Central memory CD8-positive, alpha-beta T cell (primary cell): Measurements from ENCODE around the gene KLHDC7B.
"Not testable (repeated sequence)": the region's sequence is repeated elsewhere in the genome, so short reads cannot be mapped to it uniquely, and the experiment has no call there.

ENCODE experiments used
- ATAC-seq: fragments of 150-1000 bp; cut with Tn5 transposase; replicated peaks from 2 replicates; pipeline ENCODE4 v1.10.0; 2022; ENCODE audit warnings: mild to moderate bottlenecking, moderate FRiP score, moderate number of reproducible peaks; ENCODE audit not compliant: poor library complexity, severe bottlenecking; ENCODE audit errors: extremely low read depth
- DNase-seq, 2 donors: peaks; one replicate each; pipeline ENCODE4 v3.0.0; 2021; ENCODE audit warnings: low spot score in 2 of 2
- H3K27ac Mint-ChIP-seq: one replicate; pipeline ENCODE4 v1.8.0; 2022; ENCODE audit warnings: low read depth, mild to moderate bottlenecking, moderate library complexity, mixed read lengths
- H3K27me3 Mint-ChIP-seq: one replicate; pipeline ENCODE4 v1.8.0; 2022; ENCODE audit warnings: mixed read lengths
- H3K36me3 Mint-ChIP-seq: one replicate; pipeline ENCODE4 v1.8.0; 2022; ENCODE audit warnings: mild to moderate bottlenecking, moderate library complexity, mixed read lengths; ENCODE audit not compliant: insufficient read depth
- H3K4me1 Mint-ChIP-seq: one replicate; pipeline ENCODE4 v1.8.0; 2022; ENCODE audit warnings: mixed read lengths
- H3K4me3 Mint-ChIP-seq: one replicate; pipeline ENCODE4 v1.8.0; 2022; ENCODE audit warnings: mild to moderate bottlenecking, moderate library complexity, mixed read lengths
- H3K9me3 Mint-ChIP-seq: one replicate; pipeline ENCODE4 v1.8.0; 2022; ENCODE audit warnings: mixed read lengths

KLHDC7B gene

DNA sequence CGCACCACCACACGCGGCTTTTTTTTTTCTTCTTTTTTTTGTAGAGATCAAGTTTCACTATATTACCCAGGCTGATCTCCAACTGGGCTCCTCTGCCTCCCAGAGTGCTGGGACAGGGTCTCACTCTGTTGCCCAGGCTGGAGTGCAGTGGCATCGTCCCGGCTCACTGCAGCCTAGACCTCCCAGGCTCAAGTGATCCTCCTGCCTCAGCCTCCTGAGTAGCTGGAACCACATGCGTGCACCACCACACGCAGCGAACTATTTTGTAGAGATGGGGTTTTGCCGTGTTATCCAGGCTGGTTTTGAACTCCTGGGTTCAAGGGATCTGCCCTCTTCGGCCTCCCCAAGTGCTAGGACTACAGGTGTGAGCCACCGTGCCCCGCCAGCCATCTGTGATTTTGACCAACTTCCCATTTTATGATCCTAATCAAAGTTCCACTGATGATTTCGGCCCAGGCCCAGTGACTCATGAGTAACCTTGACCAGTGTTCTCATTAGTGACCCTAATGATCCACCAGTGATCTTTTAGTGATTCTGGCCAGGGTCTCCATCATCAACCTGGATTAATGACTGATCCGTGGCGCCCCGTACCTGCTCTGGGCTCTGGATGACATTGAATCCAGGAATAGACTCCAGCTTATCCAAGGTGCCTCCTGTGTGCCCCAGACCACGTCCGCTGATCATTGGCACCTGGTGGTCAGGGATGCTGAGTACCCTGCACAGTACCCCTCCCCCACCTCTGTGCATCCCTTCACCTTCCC lies 17.6 kb upstream of the KLHDC7B start:
- Mint-ChIP-seq H3K27me3 (no peaks in the 10 kb centered on the region), H3K4me3 (peak overlapping the region; percentile 92), H3K36me3 (peaks cover 44% of the 10 kb centered on the region), H3K4me1 (peaks cover 55% of the 10 kb centered on the region), H3K27ac (peak overlapping the region; percentile 91), H3K9me3 (no peaks in the 10 kb centered on the region)
- DNase-seq (no peak), ATAC-seq (no peak)

- Mint-ChIP-seq H3K9me3 (no peaks in the 10 kb centered on the region), H3K4me3 (peak overlapping the region; percentile 92), H3K27me3 (no peaks in the 10 kb centered on the region), H3K4me1 (peaks cover 54% of the 10 kb centered on the region), H3K27ac (peak overlapping the region; percentile 29), H3K36me3 (peaks cover 37% of the 10 kb centered on the region)
- ATAC-seq: no peak
- no peak for DNase-seq
These were observed 16.9 kb upstream of the KLHDC7B start for GRCh38 chr22:50528682-50529415.

- Mint-ChIP-seq H3K36me3 (peaks cover 31% of the 10 kb centered on the region), H3K27me3 (no peaks in the 10 kb centered on the region), H3K4me3 (peak overlapping the region; percentile 92), H3K27ac (no peak overlapping the region), H3K4me1 (peaks cover 50% of the 10 kb centered on the region), H3K9me3 (no peaks in the 10 kb centered on the region)
- DNase-seq (no peak), ATAC-seq (no peak)
These were observed 16.2 kb upstream of the KLHDC7B start for GRCh38 chr22:50529416-50529896.

- Mint-ChIP-seq H3K36me3 (peaks cover 28% of the 10 kb centered on the region), H3K27ac (peak within 1 kb of the TSS; percentile 98), H3K27me3 (no peaks in the 10 kb centered on the region), H3K4me1 (peaks cover 44% of the 10 kb centered on the region), H3K4me3 (peak within 1 kb of the TSS; percentile 92), H3K9me3 (no peaks in the 10 kb centered on the region)
- ATAC-seq (no peak), DNase-seq (peak in 1 of 2 donors; percentile 32)
These were observed 15.7 kb upstream of the KLHDC7B start, which contains the start of gene TYMP for GRCh38 chr22:50529897-50530579. Gene TYMP, minus strand, starts transcription at chr22:50530012. Its CDS starts 303 bp downstream, at chr22:50529709.

GRCh38 chr22:50530580-50530876 lies 15.2 kb upstream of the KLHDC7B start:
- ATAC-seq (no peak), DNase-seq (peak in 1 of 2 donors; percentile 36)
- Mint-ChIP-seq H3K4me3 (peak overlapping the region; percentile 92), H3K9me3 (no peaks in the 10 kb centered on the region), H3K27me3 (no peaks in the 10 kb centered on the region), H3K27ac (peak overlapping the region; percentile 98), H3K4me1 (peaks cover 44% of the 10 kb centered on the region), H3K36me3 (peaks cover 24% of the 10 kb centered on the region)

- peak overlapping the region; percentile 98 for H3K27ac Mint-ChIP-seq
- H3K4me3 Mint-ChIP-seq: peak overlapping the region; percentile 92
- ATAC-seq (peak; percentile 58), DNase-seq (peak; percentile 67 to 73)
- H3K36me3 Mint-ChIP-seq: peaks cover 21% of the 10 kb centered on the region
- no peaks in the 10 kb centered on the region for H3K9me3 Mint-ChIP-seq
- no peaks in the 10 kb centered on the region for H3K27me3 Mint-ChIP-seq
- peaks cover 44% of the 10 kb centered on the region for H3K4me1 Mint-ChIP-seq
These were observed 14.7 kb upstream of the KLHDC7B start for GRCh38 chr22:50530877-50531545.

DNA sequence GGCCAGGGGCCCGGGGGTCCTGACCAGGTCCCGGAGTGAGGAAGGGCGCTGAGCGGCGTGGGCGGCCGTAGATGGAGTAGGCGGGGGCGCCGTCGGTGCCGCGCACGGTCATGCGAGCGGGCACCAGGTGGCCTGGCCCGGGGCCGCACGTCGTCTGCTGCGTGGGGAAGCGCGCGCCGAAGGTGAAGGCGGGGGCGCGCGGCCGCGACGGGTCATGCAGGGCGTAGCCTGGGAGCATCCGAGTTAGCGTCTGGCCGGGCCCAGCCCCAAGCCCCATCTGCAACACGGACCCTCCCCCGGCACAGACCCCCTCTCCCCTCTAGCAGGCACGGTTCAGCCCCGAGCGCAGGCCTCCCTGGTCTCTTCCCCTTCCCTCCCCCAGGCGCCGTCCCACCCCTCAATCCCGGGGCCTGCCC lies 14.1 kb upstream of the KLHDC7B start:
- H3K27me3 Mint-ChIP-seq: no peaks in the 10 kb centered on the region
- no peaks in the 10 kb centered on the region for H3K9me3 Mint-ChIP-seq
- peak overlapping the region; percentile 98 for H3K27ac Mint-ChIP-seq
- peak overlapping the region; percentile 92 for H3K4me3 Mint-ChIP-seq
- peaks cover 43% of the 10 kb centered on the region for H3K4me1 Mint-ChIP-seq
- DNase-seq (peak; percentile 50 to 51), ATAC-seq (peak; percentile 65)
- peaks cover 21% of the 10 kb centered on the region for H3K36me3 Mint-ChIP-seq

DNA sequence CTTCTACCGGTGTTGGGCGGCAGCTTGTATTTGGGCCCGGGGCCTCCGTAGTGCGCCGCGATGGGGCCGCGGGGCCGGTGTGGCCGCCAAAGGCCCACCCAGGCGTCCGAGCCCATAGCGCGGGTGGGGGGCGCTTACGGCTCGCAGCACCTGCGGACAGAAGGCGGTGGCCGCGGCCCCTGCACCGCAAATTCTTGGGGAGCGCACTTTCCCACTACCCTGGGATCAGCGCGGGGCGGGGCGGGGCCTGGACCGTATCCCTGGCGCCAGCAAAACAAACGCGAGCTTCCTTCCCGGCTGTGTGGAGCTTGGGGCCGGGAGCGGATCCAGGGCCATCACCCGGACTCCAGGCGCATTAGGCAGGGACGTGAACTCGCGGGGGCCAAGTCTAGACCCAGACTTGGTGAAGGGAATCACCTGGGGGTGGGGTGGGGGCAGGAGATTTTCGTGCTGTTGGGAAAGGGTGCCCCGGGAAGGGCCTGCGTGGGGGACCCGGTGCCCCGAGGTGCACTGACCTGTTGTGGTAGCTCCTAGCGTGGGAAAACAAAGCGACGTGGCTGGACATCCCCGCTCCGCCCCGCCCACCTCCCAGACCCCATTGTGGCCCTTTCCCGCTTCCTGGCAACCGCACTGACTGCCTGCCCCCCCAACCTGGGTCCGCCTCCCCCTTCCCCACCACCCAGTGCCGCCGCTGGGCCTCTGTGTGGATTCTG lies 13.6 kb upstream of the KLHDC7B start:
- DNase-seq: no peak
- Mint-ChIP-seq H3K27ac (peak overlapping the region; percentile 98), H3K9me3 (no peaks in the 10 kb centered on the region), H3K4me3 (peak overlapping the region; percentile 92), H3K4me1 (peaks cover 37% of the 10 kb centered on the region), H3K36me3 (peaks cover 20% of the 10 kb centered on the region), H3K27me3 (no peaks in the 10 kb centered on the region)
- ATAC-seq: no peak

GRCh38 chr22:50532824-50533796 lies 12.6 kb upstream of the KLHDC7B start:
- Mint-ChIP-seq H3K27me3 (no peaks in the 10 kb centered on the region), H3K27ac (peak overlapping the region; percentile 98), H3K4me1 (peaks cover 32% of the 10 kb centered on the region), H3K9me3 (no peaks in the 10 kb centered on the region), H3K4me3 (peak overlapping the region; percentile 92), H3K36me3 (peaks cover 15% of the 10 kb centered on the region)
- ATAC-seq: no peak
- no peak for DNase-seq

GRCh38 chr22:50533856-50534711 lies 11.6 kb upstream of the KLHDC7B start:
- peaks cover 16% of the 10 kb centered on the region for H3K36me3 Mint-ChIP-seq
- not testable (repeated sequence) for H3K4me3 Mint-ChIP-seq, H3K27ac Mint-ChIP-seq, H3K27me3 Mint-ChIP-seq, ATAC-seq, H3K9me3 Mint-ChIP-seq, DNase-seq
- H3K4me1 Mint-ChIP-seq: peaks cover 29% of the 10 kb centered on the region
